Stimulated activated CD8-positive, alpha-beta memory T cell treated with anti-CD3 and anti-CD28 coated beads, Interleukin-15, amount 100 ng/mL, for 48 hours (primary cell): ENCODE data around the gene GRXCR2.
"Not testable (repeated sequence)": the region's sequence is repeated elsewhere in the genome, so short reads cannot be mapped to it uniquely, and the experiment has no call there.

ENCODE experiments used
- DNase-seq, 2 donors: peaks; one replicate each; pipeline ENCODE4 v3.0.0-alpha.2; 2020; ENCODE audit warnings: low read depth in 2 of 2

The GRXCR2 gene

DNA sequence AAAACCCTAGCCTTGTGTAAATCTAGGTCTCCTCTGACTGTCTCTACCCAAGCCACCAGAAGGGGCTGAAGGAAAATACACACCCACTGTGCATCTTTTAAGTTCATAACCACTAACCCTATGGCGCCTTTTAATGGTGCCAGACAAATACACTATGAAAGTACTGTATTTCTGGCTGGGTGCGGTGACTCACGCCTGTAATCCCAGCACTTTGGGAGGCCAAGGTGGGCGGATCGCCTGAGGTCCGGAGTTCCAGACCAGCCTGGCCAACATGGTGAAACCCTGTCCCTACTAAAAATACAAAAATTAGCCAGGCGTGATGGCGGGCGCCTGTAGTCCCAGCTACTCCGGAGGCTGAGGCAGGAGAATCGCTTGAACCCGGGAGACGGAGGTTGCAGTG is 36.6 kb downstream of the GRXCR2 start:
- not testable (repeated sequence) for DNase-seq

DNA sequence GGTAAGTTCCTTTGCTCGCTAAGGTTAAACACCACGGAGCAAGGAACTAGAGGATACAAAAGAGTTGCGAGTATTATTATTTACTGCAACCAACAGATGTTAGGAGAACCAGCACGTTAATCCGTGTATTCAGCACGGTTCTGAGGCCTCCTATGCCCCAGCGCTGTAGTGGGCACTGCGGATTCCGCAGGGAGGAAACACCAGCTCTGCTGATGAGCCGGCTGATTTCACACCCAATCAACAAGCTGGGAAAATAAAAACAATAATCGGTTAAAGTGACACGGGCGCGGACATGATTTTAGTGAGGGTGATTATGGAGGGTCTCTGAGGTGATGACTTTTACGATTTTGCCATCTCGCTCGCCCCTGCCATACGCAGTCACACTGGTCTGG is 37.0 kb downstream of the GRXCR2 start:
- DNase-seq = no peak

DNA sequence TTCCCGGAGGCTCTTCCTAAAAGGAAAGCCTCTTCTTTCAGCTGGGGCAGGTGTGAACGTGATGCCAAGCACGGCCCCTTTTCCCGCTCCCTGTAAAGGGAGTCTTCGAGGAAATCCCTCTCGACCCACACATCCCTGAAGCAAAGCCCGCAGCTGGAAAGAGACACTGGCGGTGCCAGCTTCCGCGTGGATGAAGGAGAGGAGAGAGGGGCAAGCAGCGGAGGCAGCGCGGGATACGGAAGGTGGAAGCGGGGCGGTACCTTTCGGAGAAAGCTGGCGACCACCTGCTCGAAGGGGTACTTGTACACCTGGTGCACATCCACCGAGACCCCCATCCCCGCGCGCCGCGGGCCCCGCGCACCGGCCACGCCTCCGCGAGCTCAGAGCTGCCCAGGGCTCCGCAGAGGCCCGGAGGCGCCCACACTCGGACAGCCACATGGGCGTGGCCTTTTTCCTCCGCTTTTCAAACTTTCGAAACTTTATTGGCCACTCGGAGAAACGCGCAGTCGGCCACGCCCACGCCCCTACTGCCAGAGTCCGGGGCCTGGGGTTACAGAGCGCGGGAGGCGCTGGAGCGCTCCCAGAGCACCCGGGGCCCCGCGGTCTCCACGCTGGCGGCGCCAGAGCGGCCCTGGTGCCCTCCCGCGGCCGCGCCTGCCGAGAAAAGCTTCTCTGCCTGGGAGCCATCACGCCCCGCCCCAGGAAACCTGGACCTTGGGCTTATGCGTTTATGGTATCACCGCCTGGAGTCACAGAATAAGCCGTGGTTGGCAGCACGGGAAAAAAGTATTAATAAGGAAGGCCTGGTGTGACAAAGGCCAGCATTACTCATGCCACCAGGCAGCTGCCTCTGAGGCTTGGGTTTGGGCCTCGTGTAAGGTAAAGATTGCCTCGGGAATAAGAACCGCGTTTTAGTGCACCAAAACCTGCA is 37.6 kb downstream of the GRXCR2 start, which contains the start of gene PRELID2:
TSS of gene PRELID2 (minus strand) at position 426 of the 931 bp plus-strand sequence. CDS start at position 335, 91 bp downstream.
- peak; percentile 34 to 41 for DNase-seq

DNA sequence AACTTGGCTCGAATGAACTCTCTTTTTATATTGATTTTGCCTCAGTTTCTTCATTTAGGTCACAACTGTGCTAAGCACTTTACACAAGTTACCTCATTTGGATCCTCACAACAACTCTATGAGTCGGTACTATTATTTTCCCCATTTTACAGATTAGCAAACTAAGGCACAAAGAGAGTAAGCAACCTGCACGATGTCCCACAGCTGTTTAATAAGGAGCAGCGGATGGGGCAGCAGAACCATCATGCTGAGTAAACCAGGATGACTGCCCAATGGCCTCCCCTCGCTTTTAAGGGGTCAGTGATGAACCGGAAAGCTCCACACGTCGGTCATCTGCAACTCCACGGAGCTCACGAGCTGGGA is 38.3 kb downstream of the GRXCR2 start:
- no peak for DNase-seq

DNA sequence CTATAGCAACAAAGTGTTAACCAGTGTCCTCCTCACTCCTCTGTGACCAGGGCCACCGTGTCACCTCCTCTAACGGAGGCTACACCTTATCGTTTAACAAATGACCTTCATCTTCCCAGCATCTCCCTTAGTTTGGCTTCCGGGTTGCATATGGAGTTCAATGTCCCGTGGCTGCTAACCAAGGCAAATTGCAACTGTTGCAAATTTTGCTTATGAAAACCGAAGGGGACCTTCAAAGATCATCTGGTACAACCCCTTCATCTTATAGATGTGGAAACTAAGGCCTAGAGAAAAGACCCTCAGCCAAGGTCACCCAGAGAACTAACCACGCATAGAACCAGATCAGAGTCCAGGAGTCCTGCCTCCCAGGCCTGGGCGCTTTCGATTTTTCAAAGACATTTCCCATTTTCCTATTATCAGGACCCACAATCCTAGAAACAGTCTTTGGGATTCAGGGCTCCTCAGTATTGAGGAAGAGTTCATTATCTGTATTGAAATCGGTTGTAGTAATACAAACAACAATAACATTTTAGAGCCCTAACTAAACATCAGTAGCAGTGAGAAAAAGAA is 39.1 kb downstream of the GRXCR2 start:
- DNase-seq = no peak

DNA sequence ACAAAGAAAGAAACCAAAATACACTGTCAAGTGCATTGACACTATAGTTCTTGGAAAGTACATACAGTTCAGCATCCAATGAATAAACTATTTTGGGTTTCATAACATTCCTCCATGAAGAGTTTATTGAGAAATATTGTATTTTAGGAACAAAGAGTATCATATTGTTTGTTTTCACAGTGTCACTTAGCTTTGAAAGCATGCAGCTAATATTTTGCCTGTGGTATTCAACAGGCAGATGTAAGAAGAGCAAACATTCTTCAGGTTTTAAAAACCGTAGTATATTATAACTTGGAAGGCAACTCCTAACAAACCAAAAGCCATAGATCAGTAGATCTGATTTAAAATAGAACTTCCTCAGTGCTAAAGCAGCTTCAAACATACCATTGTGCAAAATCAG is 42.2 kb downstream of the GRXCR2 start:
- no peak for DNase-seq

DNA sequence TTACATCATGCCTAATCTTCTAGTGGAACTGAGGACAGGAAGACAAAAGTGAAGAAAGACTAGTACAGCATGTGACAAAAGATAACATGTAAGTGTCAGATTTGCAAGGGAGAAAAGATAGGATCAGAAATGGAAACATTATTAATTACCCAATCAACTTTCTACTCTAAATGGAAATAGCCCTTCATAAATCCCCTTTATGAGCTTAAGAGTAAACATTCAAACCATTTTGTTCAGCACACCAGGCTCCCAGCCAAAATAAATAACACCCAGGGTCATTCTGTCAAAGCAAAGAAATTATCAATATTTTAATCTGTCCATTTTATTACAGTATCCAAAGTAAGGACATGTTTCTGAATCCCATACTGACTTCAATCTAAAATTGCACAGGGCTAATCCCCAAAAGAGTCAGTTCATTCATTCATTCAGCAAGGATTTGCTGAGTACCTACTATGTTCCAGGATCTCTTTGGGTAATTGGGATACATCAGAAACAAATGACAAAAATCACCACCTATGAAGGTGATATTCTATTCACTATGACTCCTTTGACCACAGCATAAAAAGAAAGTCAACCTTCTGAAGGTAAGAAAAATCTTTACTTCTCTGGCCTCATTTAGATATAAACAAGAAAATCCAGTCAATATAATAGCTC is 43.0 kb downstream of the GRXCR2 start:
- DNase-seq = no peak

DNA sequence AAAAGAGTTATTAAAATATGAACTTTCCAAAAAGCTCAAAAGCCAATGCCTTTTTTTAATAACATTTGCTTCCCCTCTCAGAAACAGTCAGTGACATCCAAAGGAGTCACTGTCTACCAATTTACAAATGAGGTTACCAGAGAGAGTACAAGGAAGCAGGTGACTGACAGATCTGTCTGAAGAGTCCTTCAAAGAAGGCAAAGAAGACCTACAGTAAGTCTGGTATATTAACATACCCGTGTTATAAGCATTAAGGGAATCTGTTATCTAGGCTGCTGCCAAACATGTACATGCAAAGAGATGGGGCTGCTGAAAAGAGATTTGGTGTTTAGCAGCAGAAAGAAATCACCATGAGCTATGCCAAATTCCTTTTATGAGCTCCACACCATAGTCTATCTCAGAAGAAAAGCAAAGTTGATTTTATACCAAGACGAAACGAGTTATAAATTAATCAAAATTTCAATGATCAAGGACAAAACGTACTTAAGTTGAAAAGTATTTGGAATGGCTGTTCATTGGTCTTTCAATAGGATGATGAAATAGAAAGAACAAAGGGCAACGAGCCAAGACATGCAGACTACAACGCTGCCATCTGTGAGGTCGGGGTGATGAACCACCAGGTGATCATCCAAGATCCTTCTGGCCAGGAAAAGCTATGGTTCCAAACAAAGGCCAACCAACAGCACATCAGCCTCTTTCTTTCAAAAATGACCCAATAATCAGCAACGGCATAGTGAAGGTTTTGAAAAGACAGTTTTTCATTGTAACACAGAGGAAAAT is 45.7 kb downstream of the GRXCR2 start:
- DNase-seq = no peak

DNA sequence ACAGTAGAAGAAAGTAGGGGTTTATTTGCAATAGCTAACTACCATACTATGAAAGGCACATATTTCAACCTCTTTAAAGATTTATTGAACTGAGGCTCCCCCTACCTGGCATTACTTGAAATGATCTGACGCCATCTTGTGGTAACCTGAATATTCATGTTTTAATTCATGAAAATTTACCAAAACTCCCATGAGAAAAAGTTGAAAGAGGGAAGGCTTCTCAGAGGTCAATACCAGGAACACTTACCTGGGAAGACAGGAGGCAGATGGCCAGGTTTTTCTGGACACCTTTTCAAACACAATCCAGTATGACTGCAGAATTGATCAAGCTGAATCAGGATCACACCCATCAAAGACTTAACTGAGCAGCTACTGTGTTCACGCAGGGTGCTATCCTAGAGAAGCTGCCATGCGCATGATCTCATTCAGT is 47.0 kb downstream of the GRXCR2 start:
- DNase-seq = no peak

DNA sequence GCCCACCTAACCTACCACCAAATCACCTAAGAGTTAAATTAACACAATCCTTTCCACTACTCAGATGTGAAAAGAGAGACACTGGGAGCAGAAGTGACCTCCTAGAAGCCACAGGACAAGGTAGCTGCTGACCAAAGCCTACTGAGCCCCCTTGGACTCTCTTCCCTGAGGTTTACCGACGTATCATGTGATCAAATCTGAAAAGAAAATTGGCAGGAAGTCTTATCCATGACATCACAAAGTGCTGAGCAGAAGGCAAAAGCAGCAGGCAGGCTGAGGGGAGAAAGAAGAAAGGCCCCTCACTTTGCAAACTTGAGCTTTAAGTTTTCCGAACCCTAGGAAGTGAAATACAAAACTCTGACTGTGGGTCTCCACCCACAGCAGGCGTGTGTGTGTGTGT is 48.8 kb downstream of the GRXCR2 start:
- no peak for DNase-seq

DNA sequence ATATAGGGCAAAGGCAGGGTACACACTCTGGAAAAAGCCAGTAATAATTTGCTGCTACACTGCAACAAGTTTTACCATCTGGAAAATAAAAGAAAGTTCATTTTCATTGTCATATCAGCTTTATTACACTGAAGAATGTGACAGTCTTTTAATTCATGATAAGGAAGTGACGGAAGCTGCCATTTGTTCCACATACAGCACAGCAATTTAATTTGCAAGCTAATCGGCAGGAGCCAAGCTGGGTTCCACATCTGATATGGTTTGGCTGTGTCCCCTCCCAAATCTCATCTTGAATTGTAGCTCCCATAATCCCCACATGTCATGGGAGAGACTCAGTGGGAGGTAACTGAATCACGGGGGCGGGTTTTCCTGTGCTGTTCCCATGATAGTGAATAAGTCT is 54.2 kb downstream of the GRXCR2 start:
- no peak for DNase-seq

DNA sequence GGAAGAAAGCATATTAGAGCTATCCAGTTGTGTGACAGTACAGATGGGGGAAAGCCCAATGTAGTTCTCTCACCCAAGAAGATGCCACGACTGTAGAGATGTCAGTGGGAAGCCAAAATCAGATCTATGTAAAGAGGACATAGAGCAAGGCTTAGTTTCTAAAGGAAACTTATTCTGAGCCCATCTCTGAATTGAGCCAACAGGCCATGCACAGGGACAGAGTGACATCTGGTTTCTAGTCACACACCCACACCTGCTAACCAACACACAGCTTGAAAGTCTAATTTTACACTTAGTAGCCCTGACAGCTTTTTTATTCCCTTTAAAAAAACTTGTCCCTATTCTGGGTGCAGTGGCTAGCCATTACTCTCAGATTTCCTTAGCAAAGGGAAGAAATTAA is 59.9 kb downstream of the GRXCR2 start:
- DNase-seq = no peak

DNA sequence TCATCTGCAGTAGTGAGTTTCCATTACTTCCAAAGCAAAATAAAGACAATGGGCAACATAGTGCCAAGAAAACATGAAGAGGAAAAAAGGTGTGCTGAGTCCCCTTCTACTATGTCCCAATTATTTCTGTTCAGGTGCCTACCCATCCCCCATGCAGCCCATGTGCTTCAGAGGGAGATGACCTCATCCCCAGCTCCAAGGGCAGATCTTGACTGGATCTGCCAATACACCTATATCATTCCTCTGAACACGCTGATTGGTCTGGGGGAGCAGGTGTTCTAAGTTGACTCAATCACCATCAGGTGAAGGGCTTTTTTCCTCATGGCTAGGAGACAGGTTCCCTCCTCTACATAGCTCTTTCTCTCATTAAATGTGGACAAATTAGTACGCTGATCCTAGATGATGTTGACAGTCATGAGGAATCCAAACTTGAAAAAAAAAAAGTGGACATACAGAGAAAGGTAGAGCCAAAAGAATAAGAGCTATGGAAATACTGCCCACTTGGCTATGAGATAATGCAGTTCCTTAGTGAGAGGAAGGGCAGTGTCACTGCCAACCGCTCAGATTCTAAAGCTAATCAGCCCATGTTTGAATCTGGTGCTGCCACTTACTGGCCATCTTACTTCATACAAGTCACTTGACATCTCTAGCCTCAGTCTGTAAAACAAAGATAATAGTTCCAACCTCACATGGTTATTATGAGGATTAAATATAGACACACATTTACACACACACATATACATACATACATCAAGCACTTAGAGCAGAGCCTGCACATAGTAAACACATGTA is 60.8 kb downstream of the GRXCR2 start:
- DNase-seq = no peak
